DMS153 treated with DMSO at 0.1 percent for 48 hours (cell line): ENCODE data around the gene ADAR.
A peak's percentile ranks its signal among the peaks of the same experiment; 100 is the strongest.

Source experiments
- DNase-seq: peaks from one replicate; lab custom pipeline; 2025; ENCODE audit not compliant: unreplicated experiment; lab: John Stamatoyannopoulos, UW

ADAR gene

DNA sequence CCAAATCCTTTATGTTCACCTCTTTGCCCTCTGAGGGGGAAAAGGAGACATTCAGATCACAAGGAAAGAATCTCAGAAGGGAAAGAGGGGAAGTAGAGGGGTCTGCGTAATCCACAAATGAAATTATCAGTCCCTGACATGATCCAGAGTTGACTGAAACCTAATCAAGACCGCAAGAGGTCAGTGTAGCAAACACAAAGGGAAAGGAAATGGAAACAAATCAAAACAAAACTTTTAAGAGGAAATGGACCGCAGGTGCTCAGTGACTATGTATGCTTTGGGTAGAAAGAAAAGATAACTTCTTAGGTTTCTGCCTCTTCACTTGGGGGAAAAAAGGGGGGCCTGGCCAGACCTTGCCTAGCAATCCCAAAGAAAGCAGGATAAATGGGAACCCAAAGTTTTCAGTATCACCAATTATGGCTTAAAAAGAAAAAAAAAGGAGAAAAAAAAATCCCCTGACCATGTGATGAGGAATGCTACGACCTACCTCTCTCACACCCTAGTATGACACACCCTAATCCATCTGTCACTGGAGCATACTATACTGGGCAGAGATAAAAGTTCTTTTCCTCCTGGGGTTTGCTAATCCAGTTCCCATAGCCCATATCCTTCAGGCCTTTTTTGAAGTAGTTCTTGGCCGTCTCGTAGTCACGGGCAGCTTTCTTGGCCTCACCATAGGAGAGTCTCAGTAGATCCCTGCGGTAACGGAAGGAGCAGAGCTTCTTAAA lies 23.6 kb downstream of the ADAR start:
- no peak for DNase-seq

GRCh38 chr1:154583773-154584172 lies 24.2 kb downstream of the ADAR start:
- no peak for DNase-seq

- DNase-seq: no peak
Observed at GRCh38 chr1:154582885-154583284, 25.1 kb downstream of the ADAR start.

DNA sequence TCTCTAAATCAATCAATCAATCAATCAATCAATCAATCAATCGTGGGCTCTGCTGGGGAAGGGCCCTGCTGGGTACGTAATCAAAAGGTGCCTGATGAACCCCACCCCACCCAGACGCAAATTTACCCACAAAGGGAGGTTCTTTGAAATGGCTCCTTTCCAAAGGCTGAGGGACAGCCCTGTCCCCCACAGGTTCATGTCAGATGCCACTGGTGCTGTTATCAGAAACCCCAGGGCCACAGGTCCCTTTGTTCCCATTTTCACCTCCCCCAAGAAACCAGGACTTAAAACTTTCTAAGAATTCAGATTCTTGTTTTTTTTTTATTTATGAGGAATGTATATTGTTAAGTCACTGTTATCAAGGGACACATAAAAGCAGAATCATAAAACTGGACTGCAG lies 26.2 kb downstream of the ADAR start:
- no peak for DNase-seq

GRCh38 chr1:154579374-154579773 lies 28.6 kb downstream of the ADAR start:
- DNase-seq: no peak

DNA sequence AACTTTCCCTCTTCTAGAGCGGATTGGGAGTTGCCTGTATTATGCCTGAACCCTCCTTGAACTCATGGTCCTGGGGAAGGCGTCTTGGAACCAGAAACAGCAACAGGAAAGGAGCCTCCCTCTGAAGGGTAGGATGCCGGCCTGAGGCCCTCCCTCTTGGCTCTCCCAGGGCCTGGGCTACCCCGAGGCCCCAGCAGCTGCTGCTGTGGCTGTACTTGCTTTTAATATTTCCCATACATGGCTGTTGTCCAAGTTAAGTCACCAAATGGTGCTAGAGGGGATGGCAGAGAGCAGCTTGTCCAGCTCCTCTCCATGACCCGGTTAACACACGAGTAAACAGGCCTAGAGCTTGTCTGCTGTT lies 29.9 kb downstream of the ADAR start:
- no peak for DNase-seq

DNA sequence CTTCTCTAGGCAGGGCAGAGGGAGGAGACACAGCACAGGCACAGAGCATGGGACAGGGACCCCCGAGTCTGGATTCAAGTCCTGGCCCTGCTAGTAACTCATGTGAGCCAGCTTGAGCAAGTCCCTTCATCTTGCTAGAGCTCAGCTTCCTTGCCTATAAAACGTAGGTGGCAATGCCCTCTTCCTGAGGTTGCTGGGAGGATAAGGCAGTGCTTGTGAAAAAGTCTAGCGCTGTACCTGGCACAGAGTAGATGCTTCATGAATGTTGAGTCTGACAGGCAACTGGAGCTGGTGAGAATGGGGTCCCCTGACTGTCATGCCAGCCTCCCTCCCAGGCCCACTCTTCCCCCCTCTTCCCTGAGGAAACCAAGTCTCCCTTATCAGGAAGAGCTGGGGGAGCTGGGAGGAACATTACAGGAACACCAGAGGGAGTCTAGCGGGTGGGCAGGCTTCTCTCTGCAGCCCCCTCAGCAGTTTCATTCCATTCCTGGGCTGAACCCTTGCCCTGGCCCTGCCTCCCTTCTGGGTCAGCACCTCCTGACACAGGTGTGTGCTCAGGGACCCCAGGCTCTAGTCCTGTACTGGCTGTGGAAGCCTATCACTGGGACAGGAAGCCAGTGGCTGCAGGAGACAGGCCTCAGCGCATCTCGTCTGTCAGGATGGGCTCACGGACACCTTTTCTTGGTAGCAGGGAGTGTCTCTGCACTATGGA lies 30.5 kb downstream of the ADAR start:
- no peak for DNase-seq

DNA sequence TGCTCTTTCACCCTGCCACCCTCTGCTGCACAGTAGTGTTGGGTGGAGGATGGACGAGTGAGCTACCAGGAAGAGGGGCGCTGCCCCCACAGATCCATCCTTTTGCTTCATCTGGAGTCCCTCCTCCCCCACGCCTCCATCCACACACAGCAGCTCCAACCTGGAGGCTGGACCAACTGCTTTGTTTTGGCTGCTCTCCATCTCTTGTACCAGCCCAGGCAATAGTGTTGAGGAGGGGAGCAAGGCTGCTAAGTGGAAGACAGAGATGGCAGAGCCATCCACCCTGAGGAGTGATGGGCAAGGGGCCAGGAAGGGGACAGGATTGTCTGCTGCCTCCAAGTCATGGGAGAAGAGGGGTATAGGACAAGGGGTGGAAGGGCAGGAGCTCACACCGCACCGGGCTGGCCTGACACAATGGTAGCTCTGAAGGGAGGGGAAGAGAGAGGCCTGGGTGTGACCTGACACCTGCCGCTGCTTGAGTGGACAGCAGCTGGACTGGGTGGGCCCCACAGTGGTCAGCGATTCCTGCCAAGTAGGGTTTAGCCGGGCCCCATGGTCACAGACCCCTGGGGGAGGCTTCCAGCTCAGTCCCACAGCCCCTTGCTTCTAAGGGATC lies 31.9 kb downstream of the ADAR start:
- no peak for DNase-seq

DNA sequence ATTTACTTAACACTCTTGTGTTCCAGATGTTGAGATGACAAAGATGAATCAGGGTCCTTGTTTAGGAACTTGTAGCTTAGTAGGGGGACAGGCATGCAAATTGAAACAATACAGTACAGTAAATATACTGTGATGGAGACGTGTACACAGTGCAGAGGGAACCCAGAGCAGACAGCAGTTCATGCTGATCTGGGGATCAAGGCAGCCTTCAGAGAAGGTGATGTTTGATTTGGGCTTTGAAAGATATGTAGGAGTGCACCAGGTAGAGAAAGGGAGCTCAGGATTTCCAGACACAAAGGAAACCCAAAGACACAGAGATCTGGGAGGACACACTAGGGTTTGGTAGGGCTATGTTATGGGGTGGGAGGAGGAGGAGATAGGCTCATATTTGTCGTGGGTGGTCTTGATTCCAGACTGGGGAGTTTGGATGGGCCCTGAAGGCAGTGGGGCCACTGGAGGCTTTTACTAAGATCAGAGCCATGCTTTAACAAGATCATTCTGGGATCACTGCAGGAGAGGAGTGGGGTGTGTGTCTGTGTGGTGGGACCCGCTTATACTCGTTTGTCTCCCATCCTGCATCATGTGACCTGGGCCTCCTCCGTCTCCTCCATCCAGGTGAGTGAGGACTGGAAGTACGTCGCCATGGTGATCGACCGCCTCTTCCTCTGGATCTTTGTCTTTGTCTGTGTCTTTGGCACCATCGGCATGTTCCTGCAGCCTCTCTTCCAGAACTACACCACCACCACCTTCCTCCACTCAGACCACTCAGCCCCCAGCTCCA lies 32.6 kb downstream of the ADAR start:
- no peak for DNase-seq

DNA sequence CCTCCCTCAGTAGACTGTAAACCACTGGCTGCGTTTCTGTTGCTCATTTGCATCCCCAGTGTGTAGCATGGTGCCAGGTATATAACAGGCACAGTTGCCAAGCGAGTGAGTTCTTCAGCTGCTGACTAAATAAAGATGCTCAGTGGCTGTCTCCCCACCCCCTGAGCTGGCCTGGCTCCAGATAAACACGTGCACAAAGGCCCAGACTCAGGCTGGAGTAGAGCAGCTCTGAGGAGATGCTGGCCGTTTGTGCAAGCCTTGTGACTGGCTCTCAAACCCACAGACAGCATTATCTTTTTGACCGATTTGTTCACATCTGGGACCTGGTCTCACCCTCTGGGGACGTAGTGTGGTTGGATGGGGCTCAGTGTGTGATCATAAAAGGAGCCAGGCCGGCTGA lies 33.3 kb downstream of the ADAR start:
- DNase-seq: peak; percentile 61

DNA sequence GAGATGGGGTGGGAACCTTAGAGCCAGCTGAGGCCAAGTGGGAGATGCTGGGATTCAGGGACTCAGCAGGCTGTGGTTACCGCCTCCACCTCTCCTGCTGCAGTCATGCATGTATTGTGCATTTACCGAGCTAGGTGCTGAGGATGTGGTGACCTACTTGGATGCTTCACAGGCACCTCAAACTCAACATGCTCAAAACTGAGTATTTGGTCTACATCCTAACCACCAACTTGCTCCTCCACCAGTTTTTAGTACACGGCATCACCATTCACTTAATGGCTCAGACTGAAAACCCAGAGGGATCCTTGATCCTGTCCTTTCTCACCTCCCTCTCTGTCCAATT lies 34.8 kb downstream of the ADAR start:
- DNase-seq: no peak

DNA sequence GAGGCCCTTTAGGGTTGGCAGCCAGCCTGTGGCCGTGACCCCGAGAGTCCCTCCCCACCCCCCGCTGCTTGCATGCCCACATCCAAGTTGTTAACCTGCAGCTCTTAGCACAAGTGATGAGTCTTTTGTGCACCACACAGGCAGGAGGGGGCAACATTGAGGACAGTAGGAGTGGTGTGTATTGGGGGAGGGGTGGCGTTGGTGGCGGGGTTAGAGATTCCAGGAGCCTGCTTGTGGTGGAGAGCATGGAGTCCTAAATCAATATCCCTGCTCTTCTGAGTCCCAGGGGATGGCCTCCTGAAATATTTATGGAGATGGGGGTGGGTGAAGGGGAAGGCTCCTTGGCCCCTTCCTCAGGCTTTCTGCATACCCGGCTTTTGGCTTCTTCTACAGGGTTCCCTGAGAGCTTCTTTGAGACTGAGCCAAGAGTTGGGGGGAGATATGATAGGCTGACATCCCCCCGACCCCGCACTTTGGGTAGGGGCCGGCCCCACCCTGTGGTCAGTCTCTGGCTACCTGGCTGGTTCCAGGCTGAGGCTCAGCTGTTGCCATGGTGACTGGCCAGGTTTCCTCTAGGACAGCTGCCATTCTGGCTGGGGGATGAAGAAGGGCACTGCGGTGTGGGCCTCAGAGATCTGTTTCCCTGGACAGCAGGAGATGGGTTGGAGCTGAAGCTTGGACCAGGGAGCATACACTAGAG lies 35.4 kb downstream of the ADAR start:
- DNase-seq: no peak

GRCh38 chr1:154571964-154572288 lies 36.1 kb downstream of the ADAR start:
- DNase-seq: no peak

- no peak for DNase-seq
Observed at GRCh38 chr1:154571244-154571963, 36.6 kb downstream of the ADAR start.

DNA sequence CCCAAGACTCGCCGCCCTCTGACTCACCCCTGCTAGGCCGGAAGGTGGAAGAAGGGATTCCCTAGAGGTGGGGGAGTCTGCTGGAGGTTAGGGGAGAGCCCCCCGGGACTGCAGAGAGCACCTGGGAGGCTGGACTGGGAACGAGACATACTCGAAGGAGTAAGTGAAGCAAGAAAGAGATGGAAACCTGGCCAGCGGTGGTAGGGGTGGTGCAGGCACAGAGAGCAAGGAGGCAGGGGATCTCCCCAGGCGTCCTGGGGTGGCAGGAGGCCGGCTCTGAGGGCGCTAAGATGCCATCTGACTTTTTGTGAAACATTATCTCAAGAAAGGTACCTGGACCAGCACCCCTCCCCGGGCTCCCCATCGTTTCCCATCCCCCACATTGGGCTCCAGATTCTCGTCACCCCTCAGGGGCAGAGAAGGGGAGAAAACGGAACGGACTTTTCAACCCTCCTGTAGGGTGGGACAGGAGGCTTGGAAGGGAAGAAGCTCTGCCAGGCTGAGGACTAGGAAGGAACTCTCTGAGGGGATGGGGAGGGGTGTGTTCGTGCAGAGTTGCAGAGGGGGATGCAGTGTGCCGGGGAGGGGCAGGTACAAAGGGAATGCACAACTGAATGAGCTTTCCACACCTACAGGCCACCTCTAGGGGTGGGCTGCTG lies 39.7 kb downstream of the ADAR start:
- DNase-seq: no peak

GRCh38 chr1:154567386-154568156 lies 40.4 kb downstream of the ADAR start, which contains the start of gene CHRNB2:
CHRNB2 (plus strand) TSS chr1:154567778; CDS start chr1:154568045, 267 bp downstream.
- peak; percentile 88 for DNase-seq

GRCh38 chr1:154565876-154566275 lies 42.1 kb downstream of the ADAR start:
- DNase-seq: no peak

GRCh38 chr1:154559466-154560044 lies 48.4 kb downstream of the ADAR start:
- DNase-seq: peak; percentile 97
